G401.6 (cell line): Measurements from ENCODE around the gene CSRP2.
A peak's percentile ranks its signal among the peaks of the same experiment; 100 is the strongest.

Experiments
- FAIRE-seq: peaks from 2 replicates; lab custom pipeline; 2012; peaks lifted over from hg19 to GRCh38; lab: Jason Lieb, UNC

Gene CSRP2

GRCh38 chr12:76863005-76863670, 15.7 kb downstream of the CSRP2 start:
- FAIRE-seq: no peak

GRCh38 chr12:76860256-76860655, 18.6 kb downstream of the CSRP2 start:
- no peak for FAIRE-seq

- no peak for FAIRE-seq
Observed at GRCh38 chr12:76859611-76860010, 19.2 kb downstream of the CSRP2 start.

GRCh38 chr12:76856018-76856644, 22.7 kb downstream of the CSRP2 start:
- FAIRE-seq: no peak

- no peak for FAIRE-seq
Observed at GRCh38 chr12:76855271-76855670, 23.5 kb downstream of the CSRP2 start.

- FAIRE-seq: no peak
Observed at GRCh38 chr12:76852106-76852505, 26.7 kb downstream of the CSRP2 start.

GRCh38 chr12:76848132-76848531, 30.7 kb downstream of the CSRP2 start:
- no peak for FAIRE-seq

GRCh38 chr12:76847260-76847659, 31.6 kb downstream of the CSRP2 start:
- FAIRE-seq: no peak

GRCh38 chr12:76836633-76837032, 42.2 kb downstream of the CSRP2 start:
- FAIRE-seq: no peak

GRCh38 chr12:76830436-76830835, 48.4 kb downstream of the CSRP2 start:
- FAIRE-seq: peak; percentile 47

GRCh38 chr12:76820888-76821482, 57.8 kb downstream of the CSRP2 start:
- peak; percentile 89 for FAIRE-seq

GRCh38 chr12:76813972-76814371, 64.8 kb downstream of the CSRP2 start:
- FAIRE-seq: no peak

GRCh38 chr12:76813265-76813664, 65.6 kb downstream of the CSRP2 start:
- no peak for FAIRE-seq

- FAIRE-seq: no peak
Observed at GRCh38 chr12:76811976-76812375, 66.8 kb downstream of the CSRP2 start.

- no peak for FAIRE-seq
Observed at GRCh38 chr12:76810671-76811419, 68.0 kb downstream of the CSRP2 start.
